ENCODE measurements around the gene SLC25A28.

GRCh38 chr10:99593312-99593711, 26.9 kb downstream of the SLC25A28 start:
- TF ChIP-seq CTCF (IDR thresholded peaks at IDR 0.05) (no peak), POLR2A (IDR thresholded peaks at IDR 0.05) (no peak)

Measured in testis (tissue), 2 donors.